Measurements from ENCODE around the gene SIX3. TPM values are rescaled to one million over a fixed set of nuclear protein-coding genes. Genes with fewer than 3 reads are reported as not detected.

The SIX3 gene
- total and polyA plus RNA-seq, 2 donors (not counting 1 experiment from before 2014, with no cell fraction given): not detected

DNA sequence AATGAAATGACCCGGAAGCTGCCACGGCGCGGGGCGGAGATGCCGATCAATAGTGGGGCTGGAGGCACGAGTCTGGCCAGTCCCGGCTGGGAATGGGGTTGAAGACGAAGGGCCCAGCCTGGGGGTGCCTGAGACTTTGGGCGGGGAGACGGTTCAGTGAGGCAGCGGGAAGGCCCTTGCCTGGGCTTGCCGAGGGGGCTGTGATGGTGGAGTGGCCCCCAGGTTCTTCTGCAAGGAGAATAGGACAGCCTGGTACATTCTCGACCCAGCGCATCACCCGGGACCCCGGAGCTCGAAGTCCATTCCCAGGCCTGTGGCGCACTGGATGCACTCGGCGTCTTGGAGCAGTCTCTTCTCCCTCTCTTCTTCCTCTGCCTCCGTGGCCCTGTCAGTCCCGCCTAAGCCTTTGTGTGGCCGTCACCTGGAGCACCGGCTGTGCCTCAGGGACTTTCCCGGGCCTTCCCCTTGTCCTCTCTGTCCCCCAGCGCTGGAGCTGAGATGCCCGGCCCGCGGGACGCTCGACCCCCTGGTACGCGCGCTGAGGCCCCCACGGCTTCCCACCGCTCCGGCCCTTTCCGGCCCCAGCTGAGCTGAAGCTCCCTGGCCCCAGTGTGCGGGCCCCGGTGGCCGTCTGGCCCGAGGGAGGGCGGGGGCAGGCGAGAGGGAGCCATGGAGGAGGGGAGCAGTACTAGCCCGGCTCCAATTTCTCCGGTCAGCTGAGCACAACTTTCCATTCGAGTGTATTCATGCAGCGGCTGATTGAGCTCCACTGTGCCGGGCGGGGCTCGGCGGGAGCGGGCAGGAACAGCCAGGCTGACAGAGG, 8.0 kb downstream of the SIX3 start:
- H3K27ac ChIP-seq (ENCODE audit: low read length in 2 of 2): no peak overlapping the region
- H3K9me3 ChIP-seq (ENCODE audit: control extremely low read depth in 1 of 3, control insufficient read depth in 2 of 3, insufficient read depth in 1 of 3, low read length in 2 of 3): peaks cover 0 to 14% (median 0%) of the 10 kb centered on the region in 3 donors
- no peaks in the 10 kb centered on the region for H4K20me1 ChIP-seq (ENCODE audit: control insufficient read depth, insufficient read depth, low read length, poor library complexity, severe bottlenecking)
- peaks cover 36 to 54% of the 10 kb centered on the region in 2 donors for H3K4me1 ChIP-seq (ENCODE audit: control insufficient read depth in 2 of 2, insufficient read depth in 2 of 2, low read length in 2 of 2)
- ChIA-PET CTCF (interaction anchor here (0.6 to 10.5 kb wide), 4 partner anchors 37 to 558 kb away, joined by 3 to 216 read pairs (median 4); no protein-coding TSS in a partner anchor), POLR2A (no interaction called here)
- peaks cover 78% of the 10 kb centered on the region for H3K27me3 Mint-ChIP-seq
- intact Hi-C loops (cut with micrococcal nuclease): no loop called here
- H3K27ac Mint-ChIP-seq: no peak overlapping the region
- no peak overlapping the region for H3K4me3 ChIP-seq (ENCODE audit: control extremely low read depth in 1 of 5, extremely low read depth in 1 of 5, insufficient read depth in 1 of 5, low read depth in 2 of 5, low read length in 4 of 5)
- no peaks in the 10 kb centered on the region for H3K79me2 ChIP-seq (ENCODE audit: control insufficient read depth, insufficient read depth, low read length)
- H2AFZ ChIP-seq (ENCODE audit: insufficient read depth, low read depth, low read length, poor library complexity, severe bottlenecking): no peak overlapping the region
- DNase-seq (peak; percentile 24), ATAC-seq (ENCODE audit: low read depth) (no peak)
- peak overlapping the region; percentile 56 for H3K4me2 ChIP-seq (replicated peaks; ENCODE audit: low read depth, low read length, poor library complexity, severe bottlenecking)
- TF ChIP-seq CTCF (IDR thresholded peaks at IDR 0.05) (no peak), EZH2 (IDR thresholded peaks at IDR 0.05; ENCODE audit: borderline replicate concordance, insufficient read depth, low read depth, low read length, poor library complexity, severe bottlenecking) (no peak)
- no peak overlapping the region for H3K4me3 Mint-ChIP-seq
- H3K27me3 ChIP-seq (replicated peaks in 1 of 4; ENCODE audit: control extremely low read depth in 1 of 4, control insufficient read depth in 3 of 4, insufficient read depth in 4 of 4, low read length in 3 of 4): peaks cover 0 to 93% (median 63%) of the 10 kb centered on the region in 4 experiments
- H3K9me3 Mint-ChIP-seq (ENCODE audit: insufficient read depth): no peaks in the 10 kb centered on the region
- peaks cover 40% of the 10 kb centered on the region for H3K4me1 Mint-ChIP-seq
- WGBS (ENCODE audit: insufficient coverage): 8% methylated on average over 54 of the region's 54 CpGs
- H3K36me3 ChIP-seq (replicated peaks in 1 of 2; ENCODE audit: control extremely low read depth in 1 of 2, control insufficient read depth in 1 of 2, extremely low read depth in 1 of 2, insufficient read depth in 2 of 2, low read length in 1 of 2): no peaks in the 10 kb centered on the region
- H3K9ac ChIP-seq (ENCODE audit: low read length): no peak overlapping the region

GRCh38 chr2:44950646-44951045, 9.1 kb downstream of the SIX3 start:
- peaks cover 0 to 96% (median 61%) of the 10 kb centered on the region in 4 experiments for H3K27me3 ChIP-seq (replicated peaks in 1 of 4; ENCODE audit: control extremely low read depth in 1 of 4, control insufficient read depth in 3 of 4, insufficient read depth in 4 of 4, low read length in 3 of 4)
- no peaks in the 10 kb centered on the region for H4K20me1 ChIP-seq (ENCODE audit: control insufficient read depth, insufficient read depth, low read length, poor library complexity, severe bottlenecking)
- H3K27me3 Mint-ChIP-seq: peaks cover 75% of the 10 kb centered on the region
- intact Hi-C loops (cut with micrococcal nuclease): no loop called here
- no peak for DNase-seq
- H3K4me3 ChIP-seq (ENCODE audit: control extremely low read depth in 1 of 5, extremely low read depth in 1 of 5, insufficient read depth in 1 of 5, low read depth in 2 of 5, low read length in 4 of 5): no peak overlapping the region
- no peaks in the 10 kb centered on the region for H3K79me2 ChIP-seq (ENCODE audit: control insufficient read depth, insufficient read depth, low read length)
- peak overlapping the region; percentile 1 for H3K4me3 Mint-ChIP-seq
- H3K27ac Mint-ChIP-seq: no peak overlapping the region
- no peak for ATAC-seq (ENCODE audit: low read depth)
- no peak for TF ChIP-seq CTCF (IDR thresholded peaks at IDR 0.05)
- no peak overlapping the region for H3K9ac ChIP-seq (ENCODE audit: low read length)
- H3K36me3 ChIP-seq (replicated peaks in 1 of 2; ENCODE audit: control extremely low read depth in 1 of 2, control insufficient read depth in 1 of 2, extremely low read depth in 1 of 2, insufficient read depth in 2 of 2, low read length in 1 of 2): no peaks in the 10 kb centered on the region
- H3K4me1 Mint-ChIP-seq: peaks cover 42% of the 10 kb centered on the region
- peaks cover 43 to 56% of the 10 kb centered on the region in 2 donors for H3K4me1 ChIP-seq (ENCODE audit: control insufficient read depth in 2 of 2, insufficient read depth in 2 of 2, low read length in 2 of 2)
- H3K4me2 ChIP-seq (replicated peaks; ENCODE audit: low read depth, low read length, poor library complexity, severe bottlenecking): no peak overlapping the region
- H2AFZ ChIP-seq (ENCODE audit: insufficient read depth, low read depth, low read length, poor library complexity, severe bottlenecking): no peak overlapping the region
- no peak overlapping the region for H3K27ac ChIP-seq (ENCODE audit: low read length in 2 of 2)
- POLR2A ChIA-PET: no interaction called here
- no peaks in the 10 kb centered on the region for H3K9me3 Mint-ChIP-seq (ENCODE audit: insufficient read depth)
- 83% methylated on average over 1 of the region's 3 CpGs for WGBS (ENCODE audit: insufficient coverage)
- peaks cover 0 to 17% (median 0%) of the 10 kb centered on the region in 3 donors for H3K9me3 ChIP-seq (ENCODE audit: control extremely low read depth in 1 of 3, control insufficient read depth in 2 of 3, insufficient read depth in 1 of 3, low read length in 2 of 3)
- CTCF ChIA-PET: interaction anchor here (1.1 to 10.5 kb wide), 4 partner anchors 13 to 559 kb away, joined by 3 to 216 read pairs (median 5); no protein-coding TSS in a partner anchor

Data from B cell (primary cell).